ENCODE measurements around the gene NR3C2.
"Not testable (repeated sequence)": the region's sequence is repeated elsewhere in the genome, so short reads cannot be mapped to it uniquely, and the experiment has no call there.

Gene NR3C2

GRCh38 chr4:148333265-148333664 lies 108.9 kb downstream of the NR3C2 start:
- DNase-seq (ENCODE audit: extremely low read depth, low read depth): no peak
- TF ChIP-seq CTCF (IDR thresholded peaks at IDR 0.05; ENCODE audit: low read depth, low read length): no peak

DNA sequence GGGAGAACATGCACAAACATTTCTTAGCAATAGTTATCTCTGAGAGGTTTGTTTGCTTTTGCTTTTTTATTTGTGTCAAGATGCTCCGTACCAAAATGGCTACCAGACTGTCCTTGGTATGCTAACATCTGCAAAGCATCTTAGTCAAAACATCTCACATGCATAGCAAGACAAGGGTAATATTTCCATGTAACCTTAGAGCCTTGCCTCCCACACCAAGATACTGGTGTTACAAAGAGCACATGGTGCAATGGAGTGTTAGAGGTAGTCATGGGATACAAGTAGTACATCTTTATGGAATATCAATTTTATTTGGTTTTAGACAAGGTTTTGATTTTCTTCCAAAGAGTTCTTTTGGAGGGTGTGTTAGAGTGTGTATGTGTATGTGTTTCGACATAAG lies 109.7 kb downstream of the NR3C2 start:
- TF ChIP-seq CTCF (IDR thresholded peaks at IDR 0.05; ENCODE audit: low read depth, low read length): no peak
- no peak for DNase-seq (ENCODE audit: extremely low read depth, low read depth)

GRCh38 chr4:148330724-148331123 lies 111.5 kb downstream of the NR3C2 start:
- no peak for TF ChIP-seq CTCF (IDR thresholded peaks at IDR 0.05; ENCODE audit: low read depth, low read length)
- no peak for DNase-seq (ENCODE audit: extremely low read depth, low read depth)

DNA sequence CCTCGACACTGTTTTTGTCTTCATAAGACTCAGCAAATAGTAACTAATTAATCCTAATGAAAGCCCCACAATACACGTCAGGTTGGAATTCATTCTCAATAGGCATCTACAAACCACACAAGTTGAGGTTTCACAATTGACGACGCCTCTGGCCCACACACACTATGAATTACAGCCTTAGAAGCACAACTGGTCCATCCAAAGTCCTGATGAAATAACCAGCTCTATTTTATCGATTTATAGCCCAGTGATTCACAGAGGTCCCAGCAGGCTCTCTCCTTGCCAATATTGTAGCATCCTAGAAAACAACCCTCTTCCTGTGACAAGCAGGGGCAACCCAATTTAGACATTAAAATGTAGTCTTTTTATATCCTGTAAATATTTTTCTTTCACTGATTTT lies 112.1 kb downstream of the NR3C2 start:
- no peak for TF ChIP-seq CTCF (IDR thresholded peaks at IDR 0.05; ENCODE audit: low read depth, low read length)
- DNase-seq (ENCODE audit: extremely low read depth, low read depth): no peak

GRCh38 chr4:148329751-148330150 lies 112.5 kb downstream of the NR3C2 start:
- DNase-seq (ENCODE audit: extremely low read depth, low read depth): no peak
- no peak for TF ChIP-seq CTCF (IDR thresholded peaks at IDR 0.05; ENCODE audit: low read depth, low read length)

DNA sequence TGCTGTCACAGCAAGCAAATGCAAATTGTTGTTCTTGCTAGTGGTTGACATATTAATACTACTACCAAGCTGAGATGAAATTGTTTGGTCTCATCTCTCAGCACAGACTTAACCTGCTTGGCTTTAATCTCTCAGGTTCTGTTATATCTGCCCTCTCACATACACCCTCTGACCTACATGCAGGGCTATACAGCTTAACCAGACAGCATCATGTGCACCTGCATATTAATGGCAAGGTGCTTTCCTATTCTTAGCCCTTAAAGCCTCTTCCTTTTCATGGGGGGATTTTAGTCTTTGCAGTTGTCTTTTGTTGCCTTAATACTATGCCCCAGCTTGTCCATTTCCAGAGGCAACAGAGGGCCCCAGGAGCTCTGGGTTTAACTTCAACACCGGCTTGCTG lies 114.5 kb downstream of the NR3C2 start:
- no peak for TF ChIP-seq CTCF (IDR thresholded peaks at IDR 0.05; ENCODE audit: low read depth, low read length)
- no peak for DNase-seq (ENCODE audit: extremely low read depth, low read depth)

- not testable (repeated sequence) for DNase-seq (ENCODE audit: extremely low read depth, low read depth)
These were observed 118.9 kb downstream of the NR3C2 start for GRCh38 chr4:148323316-148323715.

DNA sequence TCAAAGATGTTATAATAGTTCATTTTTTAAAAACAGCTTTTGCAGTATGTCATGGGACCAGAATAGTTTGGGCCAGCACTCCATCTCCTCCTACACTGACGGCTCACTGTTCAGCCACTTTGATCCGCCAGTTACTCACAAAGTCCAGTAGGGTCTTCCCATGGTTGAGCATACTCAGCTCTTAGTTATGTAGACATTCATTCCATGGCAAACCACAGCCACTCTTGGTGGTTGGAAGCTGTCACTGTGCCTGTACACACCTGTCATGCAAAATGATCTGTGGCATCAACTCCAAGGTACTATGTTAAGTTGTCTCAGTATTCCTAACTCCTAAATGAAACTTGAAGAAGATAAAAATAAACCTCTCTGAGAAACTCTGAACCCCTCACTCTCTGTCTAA lies 127.2 kb downstream of the NR3C2 start:
- no peak for DNase-seq (ENCODE audit: extremely low read depth, low read depth)
- no peak for TF ChIP-seq CTCF (IDR thresholded peaks at IDR 0.05; ENCODE audit: low read depth, low read length)
